Type B pancreatic cell (in vitro differentiated cells): ENCODE results near the gene ACHE. TPM values are rescaled to one million over a fixed set of nuclear protein-coding genes. Genes with fewer than 3 reads are reported as not detected.
"Not testable (repeated sequence)": the region's sequence is repeated elsewhere in the genome, so short reads cannot be mapped to it uniquely, and the experiment has no call there.

Experiments used
- DNase-seq: peaks from one replicate; pipeline ENCODE4 v3.0.0; 2021; ENCODE audit warnings: mixed read lengths; ENCODE audit not compliant: unreplicated experiment; ENCODE audit errors: extremely low spot score
- H3K27ac Mint-ChIP-seq: 2 replicates; pipeline ENCODE4 v1.8.0; 2021; ENCODE audit warnings: mild to moderate bottlenecking, mixed read lengths
- H3K27me3 Mint-ChIP-seq: 2 replicates; pipeline ENCODE4 v1.8.0; 2021; ENCODE audit warnings: mixed read lengths
- H3K36me3 Mint-ChIP-seq: 2 replicates; pipeline ENCODE4 v1.8.0; 2021; ENCODE audit warnings: mixed read lengths
- H3K4me1 Mint-ChIP-seq: one replicate; pipeline ENCODE4 v1.8.0; 2021; ENCODE audit warnings: mixed read lengths; ENCODE audit not compliant: unreplicated experiment
- H3K4me3 Mint-ChIP-seq: 2 replicates; pipeline ENCODE4 v1.8.0; 2021; ENCODE audit warnings: mild to moderate bottlenecking, mixed read lengths
- H3K9me3 Mint-ChIP-seq: 2 replicates; pipeline ENCODE4 v1.8.0; 2021; ENCODE audit warnings: mixed read lengths
- CTCF ChIP-seq: fragments of 200-600 bp; sonication (generic); conservative IDR thresholded peaks from 2 replicates; pipeline ENCODE4 v1.5.0; 2021; ENCODE audit warnings: antibody characterized with exemption, mild to moderate bottlenecking
- total RNA-seq: library from RNA; stranded (reverse); gene quantifications from 2 replicates; pipeline ENCODE4 v1.2.1, GENCODE V29; 2021; ENCODE audit warnings: low replicate concordance

Gene ACHE
- total RNA-seq, 1 donor from 2014 or later = 7.1 TPM

- Mint-ChIP-seq H3K27me3 (no peaks in the 10 kb centered on the region), H3K27ac (no peak overlapping the region), H3K4me3 (no peak overlapping the region), H3K4me1 (no peaks in the 10 kb centered on the region), H3K36me3 (no peaks in the 10 kb centered on the region), H3K9me3 (no peaks in the 10 kb centered on the region)
- DNase-seq = no peak
- no peak for TF ChIP-seq CTCF
Measured at GRCh38 chr7:100911484-100911883, 15.8 kb upstream of the ACHE start.

DNA sequence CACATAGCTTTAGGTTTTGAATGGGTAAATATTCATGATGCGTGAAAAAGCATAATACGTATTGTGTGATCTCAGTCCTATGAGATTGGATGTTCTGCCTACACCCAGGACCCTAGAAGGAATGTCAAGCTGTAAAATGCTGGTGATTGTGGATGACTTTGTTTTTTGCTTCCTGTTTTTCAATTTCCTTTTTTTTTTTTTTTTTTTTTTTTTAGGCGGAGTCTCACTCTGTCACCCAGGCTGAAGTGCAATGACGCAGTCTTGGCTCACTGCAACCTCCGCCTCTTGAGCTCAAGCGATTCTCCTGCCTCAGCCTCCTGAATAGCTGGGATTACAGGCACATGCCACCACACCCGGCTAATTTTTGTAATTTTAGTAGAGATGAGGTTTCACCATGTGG, 14.8 kb upstream of the ACHE start:
- not testable (repeated sequence) for H3K4me3 Mint-ChIP-seq, H3K4me1 Mint-ChIP-seq, H3K36me3 Mint-ChIP-seq, H3K9me3 Mint-ChIP-seq, DNase-seq, H3K27ac Mint-ChIP-seq, H3K27me3 Mint-ChIP-seq

- no peak for DNase-seq
- no peak for TF ChIP-seq CTCF
- no peak overlapping the region for H3K4me3 Mint-ChIP-seq
- no peaks in the 10 kb centered on the region for H3K9me3 Mint-ChIP-seq
- no peaks in the 10 kb centered on the region for H3K27me3 Mint-ChIP-seq
- H3K36me3 Mint-ChIP-seq = no peaks in the 10 kb centered on the region
- H3K27ac Mint-ChIP-seq = no peak overlapping the region
- H3K4me1 Mint-ChIP-seq = no peaks in the 10 kb centered on the region
Measured at GRCh38 chr7:100908512-100908911, 12.8 kb upstream of the ACHE start.

GRCh38 chr7:100902638-100903037, 7.0 kb upstream of the ACHE start:
- TF ChIP-seq CTCF = no peak
- Mint-ChIP-seq H3K4me3 (no peak overlapping the region), H3K9me3 (no peaks in the 10 kb centered on the region), H3K27ac (no peak overlapping the region), H3K27me3 (peaks cover 19% of the 10 kb centered on the region), H3K36me3 (no peaks in the 10 kb centered on the region), H3K4me1 (no peaks in the 10 kb centered on the region)
- DNase-seq = no peak

DNA sequence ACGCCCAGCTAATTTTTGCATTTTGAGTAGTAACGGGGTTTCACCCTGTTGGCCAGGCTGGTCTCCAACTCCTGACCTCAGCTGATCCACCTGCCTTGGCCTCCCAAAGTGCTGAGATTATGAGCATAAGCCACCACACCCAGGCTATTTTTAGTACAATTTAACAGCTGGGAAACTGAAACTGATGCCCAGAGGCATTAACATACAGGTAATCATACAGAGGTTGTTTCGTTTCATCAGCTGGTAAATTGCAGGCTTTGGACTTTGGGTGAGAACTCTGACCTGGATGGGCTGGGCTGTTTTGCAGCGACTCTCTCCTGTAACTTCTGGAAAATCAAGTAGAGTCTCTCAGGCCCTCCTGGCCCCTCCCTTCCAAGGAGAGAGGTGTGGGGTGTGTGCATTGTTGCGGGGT, 6.2 kb upstream of the ACHE start:
- TF ChIP-seq CTCF = no peak
- Mint-ChIP-seq H3K36me3 (no peaks in the 10 kb centered on the region), H3K4me3 (no peak overlapping the region), H3K27me3 (peaks cover 24% of the 10 kb centered on the region), H3K27ac (peak overlapping the region; percentile 69), H3K9me3 (no peaks in the 10 kb centered on the region), H3K4me1 (no peaks in the 10 kb centered on the region)
- no peak for DNase-seq

DNA sequence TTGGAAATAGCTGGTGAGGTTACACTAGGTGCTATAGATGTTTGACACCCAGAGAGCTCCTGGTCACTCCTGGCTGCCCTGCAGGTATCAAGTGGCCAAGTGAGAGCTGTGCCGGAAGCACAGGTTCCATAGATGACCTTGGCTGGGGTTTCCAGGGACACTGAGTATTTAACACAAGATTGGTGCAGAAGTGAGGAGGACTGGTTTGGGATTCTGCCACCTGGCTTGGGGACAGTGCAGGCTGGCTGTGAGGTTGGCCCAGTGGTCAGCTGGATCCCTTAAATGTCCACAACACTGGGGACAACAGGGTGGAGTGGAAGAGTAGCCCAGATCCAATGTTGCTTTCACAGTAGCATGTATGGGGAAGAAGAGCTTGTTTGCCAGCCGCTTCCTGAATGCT, 5.3 kb upstream of the ACHE start:
- DNase-seq = no peak
- H3K4me3 Mint-ChIP-seq = no peak overlapping the region
- no peaks in the 10 kb centered on the region for H3K9me3 Mint-ChIP-seq
- no peaks in the 10 kb centered on the region for H3K36me3 Mint-ChIP-seq
- TF ChIP-seq CTCF = no peak
- peak overlapping the region; percentile 77 for H3K27ac Mint-ChIP-seq
- H3K27me3 Mint-ChIP-seq = peaks cover 30% of the 10 kb centered on the region
- H3K4me1 Mint-ChIP-seq = peaks cover 4% of the 10 kb centered on the region
